Bronchial epithelial cell (primary cell): ENCODE data around the gene RBMS1. TPM values are rescaled to one million over a fixed set of nuclear protein-coding genes. Genes with fewer than 3 reads are reported as not detected.

Source experiments
- DNase-seq: peaks from one replicate; pipeline ENCODE4 v3.0.0-alpha.2; 2010; ENCODE audit warnings: low read depth
- FAIRE-seq: peaks from 2 replicates; lab custom pipeline; 2011; peaks lifted over from hg19 to GRCh38; lab: Jason Lieb, UNC
- H3K27me3 ChIP-seq: 2 replicates; pipeline ENCODE4 v1.5.1; 2011; ENCODE audit warnings: low read length; ENCODE audit not compliant: control insufficient read depth, insufficient read depth
- H3K36me3 ChIP-seq: 2 replicates; pipeline ENCODE4 v1.5.1; 2011; ENCODE audit warnings: low read length; ENCODE audit not compliant: control insufficient read depth, insufficient read depth
- H3K4me3 ChIP-seq: 2 replicates; pipeline ENCODE4 v1.5.1; 2011; ENCODE audit warnings: mild to moderate bottlenecking, low read depth, low read length, control low read depth
- CTCF ChIP-seq: IDR thresholded peaks from 2 replicates; pipeline ENCODE4 v1.5.1; 2011; ENCODE audit warnings: mild to moderate bottlenecking, moderate library complexity, low read length, control low read depth, inconsistent platforms; ENCODE audit not compliant: insufficient read depth, severe bottlenecking
- total RNA-seq: library from RNA; depleted of rRNA; stranded (reverse); fragments of >200 nt; gene quantifications from 2 replicates; pipeline ENCODE4 v1.2.1, GENCODE V29; 2014

Gene RBMS1
- total RNA-seq, 1 donor from 2014 or later, result 30.0 TPM

GRCh38 chr2:160239436-160239835 lies 254.2 kb downstream of the RBMS1 start:
- Histone ChIP-seq H3K36me3 (no peaks in the 10 kb centered on the region), H3K27me3 (no peaks in the 10 kb centered on the region), H3K4me3 (no peak overlapping the region)
- TF ChIP-seq CTCF, result no peak
- FAIRE-seq (no peak), DNase-seq (no peak)

GRCh38 chr2:160238392-160238791 lies 255.2 kb downstream of the RBMS1 start:
- FAIRE-seq, result peak; percentile 32
- TF ChIP-seq CTCF, result no peak

GRCh38 chr2:160232905-160233475 lies 260.6 kb downstream of the RBMS1 start:
- no peak for TF ChIP-seq CTCF
- no peak for FAIRE-seq
- Histone ChIP-seq H3K27me3 (no peaks in the 10 kb centered on the region), H3K4me3 (no peak overlapping the region), H3K36me3 (no peaks in the 10 kb centered on the region)
- no peak for DNase-seq

More at GRCh38 chr2:160238392-160238791, 255.2 kb downstream of the RBMS1 start:
- peak; percentile 74 for DNase-seq
- Histone ChIP-seq H3K27me3 (no peaks in the 10 kb centered on the region), H3K4me3 (no peak overlapping the region), H3K36me3 (no peaks in the 10 kb centered on the region)

- Histone ChIP-seq H3K36me3 (no peaks in the 10 kb centered on the region), H3K27me3 (no peaks in the 10 kb centered on the region), H3K4me3 (no peak overlapping the region)
- no peak for TF ChIP-seq CTCF
- DNase-seq (peak; percentile 85), FAIRE-seq (no peak)
Observed at GRCh38 chr2:160229591-160229990, 264.0 kb downstream of the RBMS1 start.

GRCh38 chr2:160228141-160228917 lies 265.3 kb downstream of the RBMS1 start:
- Histone ChIP-seq H3K4me3 (no peak overlapping the region), H3K27me3 (no peaks in the 10 kb centered on the region), H3K36me3 (no peaks in the 10 kb centered on the region)
- DNase-seq (peak; percentile 98), FAIRE-seq (no peak)
- TF ChIP-seq CTCF, result no peak
